ENCODE results near the gene TERT.

- TF ChIP-seq EZH2 (IDR thresholded peaks at IDR 0.05; ENCODE audit: insufficient read depth, poor library complexity, severe bottlenecking) (no peak), EZH2phosphoT487 (IDR thresholded peaks at IDR 0.05; ENCODE audit: insufficient read depth, low read depth) (no peak)
These were observed 47.1 kb downstream of the TERT start for GRCh38 chr5:1247811-1248210.
